ENCODE results near the gene SNX13. TPM values are rescaled to one million over a fixed set of nuclear protein-coding genes. Genes with fewer than 3 reads are reported as not detected.

The SNX13 gene
- total RNA-seq, 1 donor from 2014 or later: 30.1 TPM

DNA sequence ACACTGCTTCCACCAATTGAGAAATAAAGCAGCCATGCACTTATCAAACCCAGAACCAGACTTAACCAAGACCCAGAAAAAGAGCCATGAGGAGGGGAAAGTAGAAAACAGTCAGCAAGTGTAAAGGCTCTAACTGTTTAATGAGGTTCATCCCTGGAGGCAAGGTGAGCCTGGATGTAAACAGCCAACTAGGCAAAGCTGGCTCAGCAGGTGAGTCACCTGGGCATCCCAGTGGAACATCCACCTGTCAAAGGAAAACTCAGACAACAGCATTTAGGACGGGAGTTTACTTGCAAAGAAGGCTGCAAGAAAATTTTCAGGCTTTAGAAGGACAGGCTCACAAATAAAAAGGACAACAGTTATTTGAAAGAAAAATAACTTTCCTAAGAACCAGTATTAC, 153.0 kb downstream of the SNX13 start:
- intact Hi-C loops (cut with micrococcal nuclease): no loop called here

DNA sequence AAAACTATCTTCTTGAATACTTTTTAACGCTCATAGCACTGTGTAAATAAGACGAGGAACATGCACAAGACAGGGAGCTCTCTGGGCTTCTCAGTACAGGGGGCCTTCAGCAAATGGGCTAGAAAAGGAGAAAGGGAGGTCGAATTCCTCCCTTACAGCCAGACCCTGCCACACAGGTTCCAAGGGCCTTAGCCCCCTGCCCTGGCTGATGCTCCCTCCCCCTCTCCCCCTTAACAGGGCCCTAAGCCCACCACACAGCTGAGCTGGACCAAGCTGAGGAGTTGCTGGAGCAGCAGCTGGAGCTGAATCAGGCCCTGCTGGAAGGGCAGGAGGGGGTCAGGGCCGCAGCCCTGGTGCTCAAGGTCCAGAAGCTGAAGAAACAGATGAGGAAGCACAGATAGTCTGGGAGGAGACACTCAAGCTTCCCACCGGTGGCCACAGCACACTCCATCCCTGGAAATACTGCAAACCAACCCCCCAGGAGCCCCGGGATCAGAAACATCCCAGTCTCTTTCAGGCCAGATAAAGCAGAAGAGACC, 153.9 kb downstream of the SNX13 start:
- intact Hi-C loops (cut with micrococcal nuclease): no loop called here

DNA sequence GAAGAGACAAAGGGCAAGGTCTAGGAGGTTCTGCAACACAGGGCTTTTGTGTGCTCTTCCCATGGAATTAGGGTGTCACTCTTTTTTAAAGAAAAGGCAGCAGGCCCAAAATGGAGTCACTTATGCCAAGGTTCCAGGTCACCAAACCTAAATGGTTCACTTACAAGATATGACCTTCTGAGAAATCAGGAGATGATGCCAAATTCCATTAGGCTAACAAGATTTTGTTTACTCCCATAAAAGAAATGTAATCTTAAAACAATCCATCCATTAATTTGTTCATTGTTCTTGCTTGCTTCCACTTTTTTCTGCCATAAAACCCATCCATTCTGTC, 158.1 kb downstream of the SNX13 start:
- intact Hi-C loops (cut with micrococcal nuclease): no loop called here

DNA sequence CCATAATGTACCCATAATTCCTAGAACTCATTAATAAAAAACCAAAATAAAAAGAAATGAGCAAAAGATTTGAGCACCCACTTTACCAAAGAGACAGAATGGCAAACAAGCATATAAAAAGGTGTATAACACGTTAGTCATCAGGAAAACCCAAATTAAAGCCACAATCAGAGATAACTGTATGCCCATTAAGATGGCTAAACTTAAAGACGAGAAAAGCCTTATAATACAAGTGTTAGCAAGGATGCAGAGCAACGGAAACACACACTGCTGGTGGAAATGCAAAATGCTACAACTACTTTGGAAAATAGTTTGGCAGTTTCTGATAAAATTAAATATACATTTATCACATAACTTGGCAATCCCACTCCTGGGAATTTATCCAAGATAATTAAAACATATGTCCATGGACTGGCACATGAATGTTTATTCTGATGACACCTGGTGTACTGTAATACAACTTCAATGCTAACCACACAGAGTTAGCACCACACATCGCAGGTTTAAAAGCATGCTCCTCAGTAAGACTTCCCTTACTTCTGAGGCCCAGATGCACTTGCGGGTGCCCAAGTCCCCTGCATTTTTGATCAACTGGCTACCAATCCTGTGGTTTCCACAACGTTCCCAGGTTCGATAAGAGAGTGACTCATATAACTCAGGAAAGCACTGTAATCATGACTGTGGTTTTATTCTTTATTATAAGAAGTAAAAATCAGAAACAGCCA, 158.6 kb downstream of the SNX13 start:
- intact Hi-C loops (cut with micrococcal nuclease): no loop called here

DNA sequence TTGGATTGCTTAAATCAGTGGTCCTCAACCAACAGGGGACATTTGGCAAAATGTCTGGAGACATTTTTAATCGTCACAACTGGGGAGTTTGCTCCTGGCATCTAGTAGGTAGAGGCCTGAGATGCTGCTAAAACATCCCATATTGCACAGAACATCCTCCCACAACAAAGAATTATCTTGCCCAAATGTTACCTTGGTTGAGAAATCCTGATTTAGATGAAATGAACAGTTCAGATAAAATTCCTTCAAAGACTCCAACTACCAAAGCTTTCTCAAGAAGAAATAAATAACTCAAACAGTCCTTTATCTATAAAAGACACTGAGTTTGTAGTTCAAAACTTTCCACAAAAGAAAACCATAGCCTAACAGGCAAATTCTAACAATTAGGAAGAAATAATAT, 160.9 kb downstream of the SNX13 start:
- intact Hi-C loops (cut with micrococcal nuclease): no loop called here

DNA sequence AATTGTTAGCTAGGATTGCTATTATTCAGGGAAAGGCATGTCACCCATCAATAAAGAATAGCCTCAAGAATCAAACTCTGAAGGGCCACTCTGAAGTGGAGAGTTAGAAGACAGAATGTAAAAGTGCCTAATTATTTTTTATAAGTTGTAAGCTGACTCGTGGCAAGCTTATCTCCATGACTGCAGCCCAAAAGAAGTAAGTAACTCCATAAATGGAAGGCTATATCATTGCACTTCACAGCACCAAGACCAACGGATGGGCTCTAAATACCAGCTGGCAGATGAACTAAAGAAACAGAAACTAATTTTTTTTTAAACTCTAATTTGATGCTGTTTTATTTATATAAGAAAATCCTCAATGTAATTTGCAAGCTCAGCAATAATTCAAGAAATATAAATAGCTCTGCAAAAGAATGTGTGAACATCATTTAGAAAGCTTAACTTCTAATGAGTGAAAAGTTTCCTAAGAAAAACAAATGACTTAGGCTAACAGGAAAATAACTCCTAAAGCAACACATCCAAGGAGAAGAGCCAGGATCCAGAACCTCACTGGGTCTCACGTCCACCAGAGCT, 165.5 kb downstream of the SNX13 start:
- intact Hi-C loops (cut with micrococcal nuclease): loop anchor here (5.0 kb wide), 1 partner anchor 93 kb away; no protein-coding TSS in a partner anchor

DNA sequence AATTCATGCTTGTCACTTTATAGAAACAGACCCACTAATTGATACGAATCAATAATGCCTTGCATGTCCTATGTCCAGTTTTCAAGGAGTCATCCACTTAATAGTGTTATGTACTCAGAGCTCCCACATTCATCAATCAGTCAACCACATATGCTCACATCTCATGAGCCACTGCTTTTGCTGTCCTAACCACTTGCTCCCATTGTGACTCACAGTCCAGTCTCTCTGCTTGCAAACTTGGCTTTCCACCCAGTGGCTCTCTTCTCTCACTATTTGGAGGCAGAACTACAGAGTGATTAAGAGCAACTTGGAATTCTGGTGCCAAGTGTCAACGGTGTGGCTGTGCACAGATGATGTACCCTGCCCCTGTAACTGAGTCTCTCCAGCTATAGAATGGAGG, 166.0 kb downstream of the SNX13 start:
- intact Hi-C loops (cut with micrococcal nuclease): loop anchor here (5.0 kb wide), 1 partner anchor 92 kb away; no protein-coding TSS in a partner anchor

DNA sequence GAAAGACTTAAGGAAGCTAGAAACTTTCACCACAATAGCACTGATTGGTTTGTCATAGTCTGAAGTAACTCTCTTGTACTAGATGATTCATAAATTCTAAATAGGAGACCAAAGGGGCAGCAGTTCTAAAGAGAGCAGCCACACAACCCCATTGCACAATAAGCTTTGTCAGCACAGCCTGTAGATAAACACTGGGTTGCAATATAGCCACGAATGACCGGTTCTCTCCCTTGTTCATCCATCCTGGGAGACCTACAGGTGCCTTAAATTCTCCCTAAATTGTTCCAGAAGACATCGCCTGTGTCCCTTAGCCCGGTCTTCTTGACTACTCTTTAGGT, 167.0 kb downstream of the SNX13 start:
- intact Hi-C loops (cut with micrococcal nuclease): loop anchor here (5.0 kb wide), 1 partner anchor 91 kb away; no protein-coding TSS in a partner anchor

DNA sequence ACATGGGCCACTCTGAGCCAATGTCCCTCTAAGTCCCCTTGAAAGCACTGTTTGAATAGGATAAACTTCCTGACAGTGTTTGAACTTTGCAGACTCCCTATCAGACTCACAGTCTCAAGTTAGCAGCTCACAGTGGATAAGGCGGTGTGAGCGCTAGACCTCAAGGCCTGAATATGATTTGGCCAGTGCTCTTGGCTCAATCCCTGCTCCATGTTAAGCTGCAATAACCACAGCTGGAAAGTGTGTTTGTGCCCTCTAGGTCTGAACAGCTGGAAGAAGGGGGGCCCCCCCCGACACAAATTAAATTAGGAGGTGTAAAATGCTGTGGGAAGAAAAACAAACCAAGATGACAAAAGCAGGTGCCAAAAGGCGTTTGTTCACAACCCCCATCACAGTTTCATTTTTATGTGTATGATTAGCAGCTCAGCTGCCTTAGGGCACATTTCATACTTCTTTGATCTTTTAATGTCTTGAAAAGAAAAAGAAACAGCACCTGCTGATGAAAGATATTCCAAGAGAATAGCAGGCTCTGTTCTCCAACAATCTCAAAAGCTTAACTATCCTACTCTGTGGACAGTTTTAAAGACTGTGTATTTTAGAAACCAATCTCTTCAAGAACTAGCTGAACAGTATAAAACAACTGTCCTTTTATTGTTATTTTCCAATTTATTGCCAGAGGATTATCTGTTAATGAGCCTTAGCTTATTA, 167.6 kb downstream of the SNX13 start:
- intact Hi-C loops (cut with micrococcal nuclease): loop anchor here (5.0 kb wide), 1 partner anchor 90 kb away; no protein-coding TSS in a partner anchor

DNA sequence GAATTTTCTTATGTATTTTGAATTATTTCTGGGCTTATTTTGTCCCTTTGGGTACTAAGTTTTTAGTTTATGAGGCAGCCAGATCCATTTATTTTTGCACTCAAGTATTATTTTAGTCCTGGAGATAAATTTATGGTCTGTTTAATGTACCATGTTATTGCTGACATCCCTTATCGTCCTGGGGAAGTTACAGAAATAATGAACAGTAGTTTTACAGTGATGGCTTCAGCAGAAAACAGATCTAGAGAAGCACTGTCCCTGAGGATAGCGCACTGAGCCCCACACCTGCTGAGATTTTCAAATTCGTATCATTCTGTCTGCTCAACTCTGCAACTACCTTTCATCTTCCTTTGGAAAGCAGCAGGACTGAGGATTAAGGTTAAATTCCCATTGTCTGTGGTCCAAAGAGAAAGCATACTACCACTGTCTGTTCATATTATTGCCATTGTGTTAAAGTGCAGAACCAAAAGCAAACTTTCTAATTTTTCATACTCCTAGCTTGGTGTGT, 168.3 kb downstream of the SNX13 start:
- intact Hi-C loops (cut with micrococcal nuclease): loop anchor here (2.0 to 5.0 kb wide), 2 partner anchors 90 to 1893 kb away; no protein-coding TSS in a partner anchor

DNA sequence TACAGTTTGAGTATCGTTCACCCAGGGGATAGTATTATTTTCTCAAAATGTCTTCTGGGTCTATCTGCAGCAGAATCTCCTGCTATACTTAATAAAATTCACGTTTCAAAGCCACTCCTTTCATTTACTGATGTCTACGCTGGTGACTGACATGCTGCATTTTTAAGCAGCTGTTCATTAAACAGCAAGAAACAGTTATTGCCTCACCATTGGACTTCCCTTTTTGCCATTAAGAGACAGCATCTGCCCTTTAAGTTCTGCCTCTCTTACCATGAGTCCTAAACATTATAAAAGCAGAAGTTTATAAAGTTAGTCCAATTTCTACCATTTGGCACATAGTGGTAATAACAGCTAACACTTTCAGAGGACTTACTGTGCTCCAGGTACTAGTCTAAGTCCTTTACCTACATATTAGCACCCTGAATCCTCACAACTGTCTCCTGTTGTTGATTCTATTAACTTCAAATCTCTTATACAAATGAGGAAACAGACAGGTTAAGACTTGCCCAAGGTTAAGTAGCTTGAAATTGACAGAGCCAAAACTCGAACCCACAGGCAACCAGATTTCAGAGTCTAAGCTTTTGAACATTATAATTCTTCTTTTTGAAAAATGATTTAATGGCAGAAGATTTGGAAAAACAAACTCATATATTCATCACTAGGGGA, 169.5 kb downstream of the SNX13 start:
- intact Hi-C loops (cut with micrococcal nuclease): loop anchor here (1.0 to 5.0 kb wide), 6 partner anchors 89 to 1894 kb away; partner anchors contain the start of gene SNX13

DNA sequence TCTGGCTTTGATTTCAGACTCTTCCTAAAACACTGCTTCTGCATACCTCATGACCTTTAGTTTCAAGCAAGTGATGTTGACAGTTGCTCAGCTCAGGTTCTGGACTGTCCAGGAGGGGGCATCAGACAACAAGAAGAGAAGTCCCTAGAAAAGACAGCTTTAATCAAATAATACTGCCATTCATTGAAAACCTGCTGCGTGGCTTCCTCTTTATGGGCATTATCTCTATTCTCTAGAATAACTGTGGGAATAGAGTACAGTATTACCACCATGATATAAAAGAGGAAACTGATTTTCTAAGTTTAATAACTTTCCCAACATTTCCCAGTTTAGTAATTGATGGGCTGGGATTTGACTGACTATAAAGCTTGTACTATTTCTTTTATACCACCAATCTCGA, 170.4 kb downstream of the SNX13 start:
- intact Hi-C loops (cut with micrococcal nuclease): loop anchor here (1.0 to 5.0 kb wide), 6 partner anchors 88 to 1895 kb away; partner anchors contain the start of gene SNX13

DNA sequence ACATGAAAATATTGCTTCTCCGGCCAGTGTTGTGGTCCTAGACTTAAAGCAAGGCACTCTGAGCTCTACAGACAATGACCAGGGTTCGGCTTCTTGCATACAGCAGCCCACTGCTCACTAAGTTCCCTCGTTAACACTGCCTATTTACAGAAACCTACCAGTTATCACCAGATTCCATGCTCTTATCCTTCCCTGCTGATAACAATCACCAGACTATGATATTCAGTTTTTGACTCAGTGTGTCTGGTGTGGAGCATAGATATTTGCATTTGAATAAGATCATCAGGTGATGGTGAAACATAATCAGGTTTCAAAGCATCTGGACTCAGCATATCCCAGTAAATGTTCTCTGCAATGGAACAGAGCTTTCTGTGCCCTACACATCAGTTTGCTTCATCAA, 182.3 kb downstream of the SNX13 start:
- intact Hi-C loops (cut with micrococcal nuclease): no loop called here

DNA sequence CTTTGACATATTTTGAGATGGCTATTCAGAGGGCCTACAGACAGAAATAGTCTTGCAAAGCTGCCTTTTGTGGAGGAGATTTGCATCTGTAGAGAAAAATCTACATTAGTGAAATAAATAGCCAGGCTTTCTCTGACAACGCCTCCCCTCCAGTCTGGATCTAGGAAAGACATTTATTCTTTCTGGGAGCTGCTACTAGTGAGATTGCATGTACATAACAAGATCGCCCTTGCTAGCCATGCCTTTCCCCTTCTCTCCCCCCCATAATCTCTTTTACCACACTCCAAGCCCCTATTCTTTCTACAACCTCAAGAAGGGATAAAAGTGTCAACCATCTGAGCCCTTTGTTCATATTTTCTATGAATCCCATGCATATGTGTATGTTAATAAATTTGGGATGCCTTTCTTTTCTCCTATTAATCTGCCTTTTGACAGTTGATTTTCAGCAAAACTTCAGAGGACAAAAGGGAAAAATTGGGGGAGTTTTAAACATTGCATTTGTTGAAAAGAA, 194.2 kb downstream of the SNX13 start:
- intact Hi-C loops (cut with micrococcal nuclease): no loop called here

DNA sequence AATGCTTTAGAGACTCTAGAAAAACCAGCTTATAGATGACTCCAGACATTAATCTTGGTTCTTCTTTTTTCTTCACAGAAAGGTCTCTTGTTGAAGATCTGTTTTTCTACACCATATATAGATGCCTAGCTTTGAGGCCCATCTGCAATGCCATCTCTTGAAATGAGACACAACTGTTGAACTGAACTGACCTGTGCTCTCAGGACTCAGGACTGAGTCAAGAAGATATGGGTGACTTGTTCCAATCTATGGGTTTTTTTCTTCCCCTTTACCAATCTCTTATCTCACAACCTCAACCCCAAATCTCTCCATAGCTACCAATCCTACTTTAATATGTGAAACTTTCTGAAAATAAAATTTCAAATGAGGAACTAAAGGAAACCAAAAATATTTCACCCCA, 194.7 kb downstream of the SNX13 start:
- intact Hi-C loops (cut with micrococcal nuclease): no loop called here

DNA sequence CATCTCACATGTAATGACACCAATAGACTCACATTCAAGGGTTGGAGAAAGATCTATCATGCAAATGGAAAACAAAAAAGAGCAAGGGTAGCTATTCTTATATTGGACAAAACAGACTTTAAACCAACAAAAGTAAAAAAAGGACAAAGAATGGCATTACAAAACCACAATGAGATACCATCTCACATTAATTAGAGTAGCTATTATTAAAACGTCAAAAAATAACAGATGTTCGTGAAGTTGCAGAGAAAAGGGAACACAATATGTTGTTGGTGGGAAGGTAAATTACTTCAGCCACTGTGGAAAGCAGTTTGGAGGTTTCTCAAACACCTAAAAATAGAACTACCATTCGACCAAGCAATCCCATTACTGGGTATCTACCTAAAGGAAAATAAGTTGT, 197.0 kb downstream of the SNX13 start:
- intact Hi-C loops (cut with micrococcal nuclease): no loop called here

DNA sequence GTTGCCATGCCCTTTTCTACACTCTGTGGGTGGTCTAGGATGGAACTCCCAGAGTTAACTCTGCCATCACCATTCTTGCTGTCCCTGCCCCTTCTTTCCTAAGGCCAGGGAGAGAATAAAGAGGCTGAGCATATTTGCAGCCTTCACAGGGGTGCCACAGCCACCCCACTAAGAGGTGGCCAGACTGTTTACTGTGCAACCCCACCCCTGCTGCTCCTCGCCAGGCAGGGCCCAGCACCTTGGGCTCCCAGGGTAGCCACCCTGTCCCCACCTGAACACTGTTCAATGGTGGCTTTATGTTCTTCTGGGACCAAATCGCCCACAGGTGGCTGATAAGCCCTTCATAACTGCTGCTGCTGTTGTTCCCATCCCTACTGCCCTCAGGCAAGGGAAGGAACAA, 198.9 kb downstream of the SNX13 start:
- intact Hi-C loops (cut with micrococcal nuclease): no loop called here

Measured in T-helper 1 cell treated with Interleukin-12 subunit alpha and Interleukin-12 subunit beta and Interleukin-4 antibody, amounts not matched to agents 30 ng/mL and 1 ng/mL, for 36 hours (primary cell).